HG03442 (cell line): ENCODE results near the gene PRMT5.

Experiments used
- ATAC-seq: cut with Tn5 transposase; IDR thresholded peaks from one replicate; pipeline ENCODE4 v1.9.1; 2021; ENCODE audit warnings: mild to moderate bottlenecking, moderate library complexity; ENCODE audit not compliant: unreplicated experiment

Gene PRMT5

GRCh38 chr14:22898302-22899090, 30.7 kb downstream of the PRMT5 start:
- no peak for ATAC-seq

GRCh38 chr14:22897357-22897756, 31.8 kb downstream of the PRMT5 start:
- ATAC-seq = no peak

GRCh38 chr14:22896760-22897159, 32.4 kb downstream of the PRMT5 start:
- no peak for ATAC-seq

- ATAC-seq = no peak
Measured at GRCh38 chr14:22896356-22896755, 32.8 kb downstream of the PRMT5 start.

- no peak for ATAC-seq
Measured at GRCh38 chr14:22895402-22895801, 33.8 kb downstream of the PRMT5 start.

GRCh38 chr14:22893706-22894105, 35.5 kb downstream of the PRMT5 start:
- no peak for ATAC-seq

GRCh38 chr14:22892488-22892887, 36.7 kb downstream of the PRMT5 start:
- ATAC-seq = no peak

GRCh38 chr14:22890416-22890815, 38.8 kb downstream of the PRMT5 start:
- no peak for ATAC-seq

GRCh38 chr14:22888662-22889061, 40.5 kb downstream of the PRMT5 start:
- ATAC-seq = no peak

- ATAC-seq = peak; percentile 49
Measured at GRCh38 chr14:22887990-22888378, 41.2 kb downstream of the PRMT5 start.

- ATAC-seq = peak; percentile 39
Measured at GRCh38 chr14:22887260-22887989, 41.8 kb downstream of the PRMT5 start.

GRCh38 chr14:22886500-22887259, 42.5 kb downstream of the PRMT5 start:
- peak; percentile 51 for ATAC-seq

- ATAC-seq = no peak
Measured at GRCh38 chr14:22885975-22886374, 43.2 kb downstream of the PRMT5 start.

- ATAC-seq = no peak
Measured at GRCh38 chr14:22884738-22885523, 44.2 kb downstream of the PRMT5 start.

- no peak for ATAC-seq
Measured at GRCh38 chr14:22884076-22884737, 45.0 kb downstream of the PRMT5 start.

- no peak for ATAC-seq
Measured at GRCh38 chr14:22883173-22883976, 45.8 kb downstream of the PRMT5 start, which contains the start of gene REM2. Gene REM2, plus strand, starts transcription at chr14:22883222. Its CDS starts 66 bp downstream, at chr14:22883288.

- no peak for ATAC-seq
Measured at GRCh38 chr14:22882529-22883172, 46.5 kb downstream of the PRMT5 start.

- no peak for ATAC-seq
Measured at GRCh38 chr14:22882064-22882463, 47.1 kb downstream of the PRMT5 start.
